D721Med (cell line): ENCODE data around the gene PLCH2.

Source experiments
- DNase-seq: peaks from one replicate; pipeline ENCODE4 v3.0.0; 2011; ENCODE audit warnings: low spot score; ENCODE audit not compliant: insufficient read length
- FAIRE-seq: peaks from 2 replicates; lab custom pipeline; 2011; peaks lifted over from hg19 to GRCh38; lab: Jason Lieb, UNC
- CTCF ChIP-seq: IDR thresholded peaks from 2 replicates; pipeline ENCODE4 v1.5.1; 2012; ENCODE audit warnings: mild to moderate bottlenecking, control low read depth; ENCODE audit not compliant: insufficient read depth; ENCODE audit errors: missing control alignments

Gene PLCH2

GRCh38 chr1:2446861-2447260 lies 29.2 kb upstream of the PLCH2 start:
- DNase-seq: no peak
- TF ChIP-seq CTCF: no peak
- FAIRE-seq: no peak

- FAIRE-seq: no peak
- DNase-seq: no peak
- no peak for TF ChIP-seq CTCF
Measured at GRCh38 chr1:2447276-2448097, 28.6 kb upstream of the PLCH2 start.

DNA sequence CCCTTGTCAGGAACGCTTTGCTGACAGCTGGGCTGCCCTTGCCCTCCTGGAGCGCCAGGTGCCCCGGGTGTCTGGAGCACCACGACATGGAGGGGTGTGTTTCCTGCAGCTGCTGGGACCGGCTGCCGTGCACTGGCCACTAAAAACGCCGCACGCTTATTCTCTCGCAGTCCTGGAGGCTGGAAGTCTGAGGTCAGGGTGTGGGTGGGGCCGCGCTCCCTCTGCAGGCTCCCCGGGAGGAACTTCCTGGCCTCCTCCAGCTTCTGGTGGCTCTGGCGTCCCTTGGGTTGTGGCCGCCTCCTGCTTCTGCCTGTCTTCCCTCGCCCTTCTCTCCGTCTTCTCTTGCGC lies 28.0 kb upstream of the PLCH2 start:
- no peak for DNase-seq
- TF ChIP-seq CTCF: no peak
- no peak for FAIRE-seq

DNA sequence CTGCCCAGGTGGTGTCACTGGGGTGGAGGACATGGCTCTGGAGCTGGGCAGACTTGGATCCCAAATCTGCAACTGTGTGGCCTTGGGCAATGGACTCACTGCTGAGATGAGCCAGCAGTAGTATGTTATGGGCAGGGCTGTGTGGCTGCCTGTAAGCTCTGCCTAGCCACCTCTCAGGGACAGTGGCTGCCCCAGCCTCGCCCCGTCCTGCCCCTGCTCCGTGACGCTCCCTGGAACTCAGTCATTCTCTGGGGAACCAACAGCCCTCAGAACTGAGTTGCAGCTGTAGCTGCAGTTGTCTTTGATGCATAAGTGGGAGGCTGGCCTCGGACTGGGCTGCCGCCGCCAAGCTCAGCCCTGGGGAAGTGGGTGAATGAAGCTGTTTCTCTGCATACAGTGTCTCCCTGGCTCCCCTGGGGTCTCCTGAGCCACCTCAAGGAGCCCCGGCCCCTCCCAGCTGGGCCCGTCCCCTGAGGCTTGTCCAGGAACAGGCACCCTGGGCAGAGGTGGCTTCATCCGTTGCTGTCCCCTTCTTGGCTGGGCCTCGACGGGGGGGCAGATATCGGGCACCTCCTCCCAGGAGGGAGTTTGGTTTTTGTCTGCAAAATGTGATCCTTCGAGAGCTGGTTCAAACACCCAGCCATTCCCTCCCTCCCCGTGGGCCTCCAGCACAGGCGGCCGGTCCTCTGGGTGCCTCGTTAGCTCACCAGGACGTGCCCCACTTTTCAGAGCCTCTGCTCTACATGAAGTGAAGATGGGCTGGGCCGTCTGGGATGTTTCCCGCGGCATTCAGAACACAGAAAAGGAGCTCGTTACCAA lies 26.2 kb upstream of the PLCH2 start:
- DNase-seq (no peak), FAIRE-seq (no peak)
- TF ChIP-seq CTCF: no peak

GRCh38 chr1:2451741-2452140 lies 24.3 kb upstream of the PLCH2 start:
- DNase-seq: no peak
- no peak for TF ChIP-seq CTCF
- no peak for FAIRE-seq

GRCh38 chr1:2452201-2452931 lies 23.7 kb upstream of the PLCH2 start:
- no peak for TF ChIP-seq CTCF
- no peak for FAIRE-seq
- no peak for DNase-seq

GRCh38 chr1:2452932-2453315 lies 23.2 kb upstream of the PLCH2 start:
- DNase-seq (no peak), FAIRE-seq (no peak)
- TF ChIP-seq CTCF: no peak
